Measurements from ENCODE around the gene FIZ1.
"Not testable (repeated sequence)": the region's sequence is repeated elsewhere in the genome, so short reads cannot be mapped to it uniquely, and the experiment has no call there.

The FIZ1 gene

GRCh38 chr19:55592391-55593090 is 6.8 kb downstream of the FIZ1 start:
- DNase-seq = no peak

DNA sequence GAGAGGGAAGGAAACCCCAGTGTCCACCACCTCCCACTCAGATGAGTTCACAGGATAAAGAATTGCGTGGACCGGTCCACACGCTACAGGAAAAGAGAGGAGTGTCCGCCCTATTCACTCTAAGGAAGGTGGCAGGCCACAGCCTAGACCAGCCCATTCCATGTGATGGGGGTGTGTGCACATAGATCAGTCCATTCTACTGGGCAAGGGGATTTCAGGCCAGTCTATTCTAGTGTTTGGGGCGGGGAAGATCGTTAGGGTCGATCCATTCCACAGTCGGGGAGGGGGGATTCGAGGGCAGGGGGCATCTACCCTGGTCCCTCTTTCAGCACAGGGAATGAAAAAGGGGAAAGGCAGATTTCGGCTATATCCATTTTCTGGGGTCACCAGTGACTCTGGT is 7.8 kb downstream of the FIZ1 start:
- no peak for DNase-seq

GRCh38 chr19:55590617-55591016 is 8.7 kb downstream of the FIZ1 start:
- peak in 1 of 2 experiments; percentile 26 for DNase-seq

DNA sequence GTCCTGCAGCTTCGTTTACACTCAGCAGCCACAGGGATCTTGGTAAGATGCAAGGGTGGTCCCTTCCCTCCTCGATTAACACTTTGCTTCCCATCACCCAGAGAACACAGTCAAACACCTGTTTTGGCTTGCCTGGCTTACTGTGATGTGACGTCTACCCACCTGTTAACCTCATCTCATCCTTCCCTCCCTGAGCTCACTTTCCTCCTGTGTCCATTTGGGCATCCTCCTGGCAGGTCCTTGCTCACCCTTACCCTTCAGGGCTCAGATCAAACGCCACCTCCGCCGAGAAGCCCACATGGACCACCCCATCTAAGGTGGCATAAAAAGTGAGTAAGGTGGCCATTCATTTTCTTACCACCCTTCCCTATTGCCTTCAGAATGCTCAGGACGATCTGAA is 9.2 kb downstream of the FIZ1 start:
- DNase-seq = no peak

- no peak for DNase-seq
These were observed 10.6 kb downstream of the FIZ1 start for GRCh38 chr19:55588738-55589137.

- peak in 1 of 2 experiments; percentile 27 for DNase-seq
These were observed 12.2 kb downstream of the FIZ1 start for GRCh38 chr19:55586976-55587668.

GRCh38 chr19:55585658-55586339 is 13.5 kb downstream of the FIZ1 start:
- DNase-seq = no peak

DNA sequence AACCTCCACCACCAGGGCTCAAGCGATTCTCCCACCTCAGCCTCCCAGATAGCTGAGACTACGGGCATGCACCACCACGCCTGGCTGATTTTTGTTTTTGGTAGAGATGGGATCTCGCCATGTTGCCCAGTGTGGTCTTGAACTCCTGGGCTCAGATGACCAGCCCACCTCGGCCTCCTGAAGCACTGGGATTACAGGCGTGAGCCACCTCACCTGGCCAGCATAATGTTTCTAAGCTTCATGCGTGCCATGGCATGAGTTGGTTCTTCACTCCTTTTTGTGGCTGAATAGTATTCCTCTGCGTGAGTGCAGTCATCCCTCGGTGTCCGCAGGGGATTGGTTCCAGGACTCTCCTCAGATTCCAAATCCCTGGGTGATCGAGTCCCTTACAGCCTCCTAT is 14.4 kb downstream of the FIZ1 start:
- no peak for DNase-seq

DNA sequence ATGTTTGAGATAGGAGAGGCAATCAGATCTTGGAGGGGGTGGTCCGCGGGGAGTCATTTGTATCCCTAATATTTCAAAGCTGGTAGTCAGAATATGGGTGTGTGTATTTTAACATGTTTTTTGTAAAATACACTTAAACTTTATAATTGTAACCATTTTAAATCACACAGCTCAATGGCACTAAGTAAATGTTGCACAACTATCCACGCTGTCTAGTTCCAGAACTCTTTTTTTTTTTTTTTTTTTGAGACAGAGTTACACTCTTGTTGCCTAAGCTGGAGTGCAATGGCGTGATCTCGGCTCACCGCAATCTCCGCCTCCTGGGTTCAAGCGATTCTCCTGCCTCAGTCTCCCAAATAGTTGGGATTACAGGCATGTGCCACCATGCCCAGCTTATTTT is 15.4 kb downstream of the FIZ1 start:
- DNase-seq = not testable (repeated sequence)

DNA sequence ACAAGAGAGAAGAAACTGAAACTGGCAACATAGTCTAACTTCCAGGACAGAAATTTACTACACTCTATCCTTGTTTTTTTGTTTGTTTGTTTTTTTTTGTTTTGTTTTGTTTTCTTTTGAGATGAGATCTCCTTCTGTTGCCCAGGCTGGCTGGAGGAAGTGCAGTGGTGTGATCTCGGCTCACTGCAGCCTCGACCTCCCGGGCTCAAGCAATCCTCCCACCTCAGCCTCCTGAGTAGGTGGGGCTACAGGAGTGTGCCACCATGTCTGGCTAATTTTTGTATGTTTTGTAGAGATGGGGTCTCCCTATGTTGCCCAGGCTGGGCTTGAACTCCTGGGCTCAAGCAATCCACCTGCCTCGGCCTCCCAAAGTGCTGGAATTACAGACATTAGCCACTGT is 17.0 kb downstream of the FIZ1 start:
- DNase-seq = not testable (repeated sequence)

DNA sequence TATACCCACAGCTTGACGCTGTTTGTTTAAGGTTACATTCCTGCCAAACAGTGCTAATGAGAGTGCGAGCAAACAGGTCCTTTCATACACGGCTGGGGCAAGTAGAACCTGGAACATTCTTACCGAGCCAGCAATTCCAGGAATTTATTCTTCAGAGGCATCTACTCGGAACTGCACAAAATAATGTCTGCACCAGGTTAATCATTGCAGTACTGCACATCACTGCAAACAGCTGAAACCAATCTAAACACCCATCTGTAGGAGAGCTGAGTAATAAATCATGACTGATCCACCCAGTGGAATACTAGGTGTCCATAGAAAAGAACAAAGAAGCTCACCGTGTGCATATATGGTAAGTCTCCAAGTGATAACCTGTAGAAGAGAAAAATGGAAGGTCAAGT is 17.5 kb downstream of the FIZ1 start:
- no peak for DNase-seq

DNA sequence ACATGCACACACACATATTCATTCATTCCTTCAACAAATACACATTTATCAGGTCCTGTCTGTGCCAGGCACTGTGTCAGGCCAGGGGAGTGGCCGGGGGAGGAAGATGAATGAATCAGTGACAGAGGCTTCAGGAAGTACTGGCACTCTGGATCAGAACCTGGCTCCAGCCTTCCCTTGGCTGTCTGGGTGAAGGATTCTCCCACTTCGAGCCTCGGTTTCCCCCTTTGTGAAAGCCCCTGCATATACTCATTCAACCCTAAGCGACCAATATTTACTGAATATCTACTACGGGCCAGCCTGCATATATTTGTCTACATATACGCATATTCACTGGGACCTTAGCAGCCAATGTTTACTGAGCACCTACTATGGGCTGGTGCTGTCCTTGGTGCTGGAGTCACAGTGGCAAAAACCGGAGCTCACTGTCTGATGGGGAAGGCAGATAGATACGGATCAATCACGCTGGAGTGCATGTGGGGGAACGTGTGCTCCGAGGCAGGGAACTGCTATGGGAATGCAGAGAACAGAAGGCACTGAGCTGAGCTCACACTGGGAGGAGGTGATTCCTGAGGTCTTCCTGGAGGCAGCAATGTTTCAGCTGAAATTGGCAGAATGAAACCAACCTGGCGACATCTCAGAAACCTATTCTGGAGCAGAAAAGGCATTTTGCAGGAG is 18.0 kb downstream of the FIZ1 start:
- DNase-seq = no peak

GRCh38 chr19:55580628-55581144 is 18.6 kb downstream of the FIZ1 start, which contains the start of gene ZNF579:
ZNF579 (minus strand) TSS chr19:55580848; CDS start chr19:55579639, 1,209 bp downstream.
- peak; percentile 54 to 73 for DNase-seq

DNA sequence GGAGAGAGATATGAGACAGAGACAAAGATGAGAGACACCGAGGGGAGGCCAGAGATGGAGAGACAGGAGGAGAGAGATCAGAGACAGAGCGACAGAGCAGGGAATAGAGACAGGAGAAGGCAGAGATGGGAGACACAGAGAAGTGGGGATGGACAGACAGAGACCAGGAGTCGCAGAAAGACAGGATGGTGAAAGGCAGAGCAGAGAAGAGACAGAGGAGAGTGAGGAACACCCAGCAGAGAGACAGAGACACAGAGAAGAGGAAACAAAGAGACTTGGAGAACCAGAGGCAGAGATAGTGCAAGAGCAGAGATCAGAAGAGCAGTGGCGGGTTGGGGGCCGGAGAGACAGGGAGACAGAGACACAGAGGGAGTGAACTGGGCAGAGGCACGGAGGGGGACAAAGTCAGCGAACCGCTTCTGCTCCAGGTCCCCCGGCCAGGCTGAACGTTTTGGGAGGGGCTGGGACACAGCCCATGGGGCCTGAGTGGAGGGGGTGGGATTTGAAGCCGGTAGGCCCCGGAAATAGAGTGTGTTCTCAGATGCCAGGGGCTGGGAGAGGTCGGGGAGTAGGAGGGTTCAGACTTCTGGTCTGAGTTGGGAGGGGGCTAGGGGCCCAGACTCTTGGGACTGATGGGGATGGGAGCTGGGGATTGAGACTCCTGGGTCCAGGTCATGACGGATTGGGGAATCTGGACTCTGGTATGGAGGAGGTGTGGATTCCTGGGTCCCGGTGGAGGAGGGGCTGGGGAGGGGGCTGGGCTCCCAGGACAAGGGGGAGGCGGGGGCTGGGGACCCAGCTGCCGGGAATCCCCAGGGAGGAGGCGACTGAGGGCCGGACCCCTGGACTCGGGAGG is 19.3 kb downstream of the FIZ1 start:
- DNase-seq = no peak

DNA sequence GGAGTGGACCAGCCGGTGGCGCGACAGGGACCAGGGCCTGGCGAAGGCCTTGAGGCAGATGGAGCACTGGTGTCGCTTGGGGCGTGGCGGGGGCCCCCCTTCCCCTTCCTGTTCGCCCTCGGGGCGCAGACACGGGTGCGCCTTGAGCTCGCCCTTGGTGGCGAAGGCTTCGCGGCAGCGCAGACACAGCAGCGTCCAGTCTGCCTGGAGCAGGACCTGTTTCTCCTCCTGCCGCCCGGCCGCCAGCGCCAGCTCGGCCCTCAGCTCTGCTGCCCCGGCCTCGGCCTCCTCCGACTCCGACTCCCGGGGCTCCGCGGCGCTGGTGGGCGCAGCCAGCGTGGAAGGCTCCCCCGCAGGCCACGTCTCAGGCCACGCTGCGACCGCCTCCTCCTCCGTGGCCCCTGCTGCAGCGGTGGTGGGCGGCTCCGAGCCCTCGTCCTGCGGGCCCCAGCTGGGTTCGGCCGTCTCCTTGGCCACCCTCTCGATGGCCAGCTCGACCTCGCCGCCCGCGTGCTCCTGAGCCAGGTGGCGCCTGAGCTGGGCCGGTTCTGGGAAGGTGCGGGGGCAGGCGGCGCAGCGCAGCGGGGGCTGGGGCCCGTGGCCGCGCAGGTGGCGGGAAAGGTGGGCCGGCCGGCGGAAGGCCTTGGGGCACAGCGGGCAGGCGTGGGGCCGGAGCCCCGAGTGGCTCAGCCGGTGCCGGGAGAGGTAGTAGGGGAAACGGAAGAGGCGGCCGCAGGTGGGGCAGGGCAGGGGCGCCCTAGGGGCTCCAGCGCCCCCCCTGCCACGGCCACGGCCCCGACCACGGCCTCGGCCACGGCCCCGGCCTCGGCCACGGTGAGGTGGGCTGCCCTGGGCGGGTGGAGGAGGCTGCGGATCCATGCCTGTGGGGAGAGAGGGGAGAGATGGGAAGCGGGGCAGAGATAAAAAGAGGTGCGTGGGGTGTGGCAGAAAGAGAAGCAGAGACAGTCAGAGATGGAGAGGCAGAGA is 20.3 kb downstream of the FIZ1 start:
- DNase-seq = no peak

GRCh38 chr19:55578031-55578760 is 21.1 kb downstream of the FIZ1 start:
- DNase-seq = no peak

DNA sequence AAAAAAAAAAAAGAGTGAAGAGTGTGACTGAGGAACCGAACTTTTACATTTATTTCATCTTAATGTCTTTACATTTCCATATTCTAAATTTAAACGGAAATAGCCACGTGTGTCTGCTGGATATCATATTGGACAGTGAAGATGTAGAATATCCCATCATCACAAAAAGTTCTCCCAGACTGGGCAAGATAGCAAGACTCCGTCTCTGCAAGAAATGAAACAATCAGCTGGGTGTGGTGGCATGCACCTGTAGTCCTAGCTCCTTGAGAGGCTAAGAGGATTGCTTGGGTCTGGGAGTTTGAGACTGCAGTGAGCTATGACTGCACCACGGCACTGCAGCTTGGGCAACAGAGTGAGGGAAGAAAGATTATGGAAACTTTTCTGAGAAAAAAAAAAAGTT is 22.6 kb downstream of the FIZ1 start:
- no peak for DNase-seq

GRCh38 chr19:55573929-55574328 is 25.4 kb downstream of the FIZ1 start:
- not testable (repeated sequence) for DNase-seq

- DNase-seq = not testable (repeated sequence)
These were observed 29.8 kb downstream of the FIZ1 start for GRCh38 chr19:55569477-55569876.

DNA sequence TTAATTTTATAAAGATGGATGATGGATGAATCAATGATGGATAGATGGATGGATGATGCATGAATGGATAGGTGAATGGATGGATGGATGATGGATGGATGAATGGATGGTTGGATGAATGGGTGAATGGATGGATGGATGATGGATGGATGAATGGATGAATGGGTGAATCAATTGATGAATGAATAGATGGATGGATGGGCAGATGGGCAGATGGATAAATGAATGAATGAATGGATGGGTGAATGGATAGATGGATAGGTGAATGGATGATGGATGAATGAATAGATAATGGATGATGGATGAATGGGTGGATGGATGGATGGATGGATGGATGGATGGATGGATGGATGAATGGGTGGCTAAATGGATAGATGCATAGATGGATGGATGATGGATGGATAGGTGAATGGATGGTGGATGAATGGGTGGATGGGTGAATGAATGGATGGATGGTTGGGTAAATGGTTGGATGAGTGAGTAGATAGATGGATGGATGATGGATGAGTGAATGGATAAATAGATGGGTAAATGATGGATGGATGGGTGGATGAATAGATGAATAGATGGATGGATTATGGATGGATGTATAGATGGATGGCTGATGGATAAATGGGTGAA is 31.5 kb downstream of the FIZ1 start:
- no peak for DNase-seq

Data from SW 1271 (cell line).